ENCODE results near the gene HHAT. TPM values are rescaled to one million over a fixed set of nuclear protein-coding genes. Genes with fewer than 3 reads are reported as not detected.

Gene HHAT
- total RNA-seq, 2 donors from 2014 or later, result 4.5 to 4.6 TPM

- TF ChIP-seq, protein P1, sequence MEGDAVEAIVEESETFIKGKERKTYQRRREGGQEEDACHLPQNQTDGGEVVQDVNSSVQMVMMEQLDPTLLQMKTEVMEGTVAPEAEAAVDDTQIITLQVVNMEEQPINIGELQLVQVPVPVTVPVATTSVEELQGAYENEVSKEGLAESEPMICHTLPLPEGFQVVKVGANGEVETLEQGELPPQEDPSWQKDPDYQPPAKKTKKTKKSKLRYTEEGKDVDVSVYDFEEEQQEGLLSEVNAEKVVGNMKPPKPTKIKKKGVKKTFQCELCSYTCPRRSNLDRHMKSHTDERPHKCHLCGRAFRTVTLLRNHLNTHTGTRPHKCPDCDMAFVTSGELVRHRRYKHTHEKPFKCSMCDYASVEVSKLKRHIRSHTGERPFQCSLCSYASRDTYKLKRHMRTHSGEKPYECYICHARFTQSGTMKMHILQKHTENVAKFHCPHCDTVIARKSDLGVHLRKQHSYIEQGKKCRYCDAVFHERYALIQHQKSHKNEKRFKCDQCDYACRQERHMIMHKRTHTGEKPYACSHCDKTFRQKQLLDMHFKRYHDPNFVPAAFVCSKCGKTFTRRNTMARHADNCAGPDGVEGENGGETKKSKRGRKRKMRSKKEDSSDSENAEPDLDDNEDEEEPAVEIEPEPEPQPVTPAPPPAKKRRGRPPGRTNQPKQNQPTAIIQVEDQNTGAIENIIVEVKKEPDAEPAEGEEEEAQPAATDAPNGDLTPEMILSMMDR (IDR thresholded peaks at IDR 0.05), result no peak
- no peak overlapping the region for H3K4me3 ChIP-seq
Measured at GRCh38 chr1:210477328-210477924, 148.7 kb downstream of the HHAT start.

DNA sequence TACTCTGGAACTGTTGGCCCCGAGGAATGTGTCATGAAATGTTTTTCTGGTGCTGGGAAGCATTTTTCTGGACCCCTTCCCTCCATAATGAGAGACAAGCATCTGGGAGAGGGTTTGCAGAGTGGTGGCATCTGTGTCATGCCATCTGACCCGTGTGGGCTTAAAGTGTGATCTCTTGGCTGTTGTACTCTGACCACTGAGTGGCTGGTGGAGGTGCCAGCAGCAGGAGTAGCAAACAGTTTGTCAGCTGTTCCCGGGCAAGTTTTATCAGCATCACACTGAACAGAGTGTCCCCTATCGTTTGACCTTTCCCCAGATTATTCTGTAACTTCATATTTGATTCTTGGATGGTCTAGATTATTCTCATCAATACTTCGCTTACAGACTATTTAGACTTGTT is 150.1 kb downstream of the HHAT start:
- H3K27me3 ChIP-seq (replicated peaks; ENCODE audit: insufficient read depth), result no peaks in the 10 kb centered on the region
- no peaks in the 10 kb centered on the region for H3K36me3 ChIP-seq
- DNase-seq (ENCODE audit: low spot score), result no peak
- no peak overlapping the region for H3K4me3 ChIP-seq
- H3K27ac ChIP-seq, result no peak overlapping the region
- H3K4me1 ChIP-seq (ENCODE audit: control insufficient read depth in 1 of 2, low read depth in 2 of 2), result no peaks in the 10 kb centered on the region
- ATAC-seq (ENCODE audit: insufficient number of reproducible peaks, low FRiP score, low read depth), result no peak
- no peaks in the 10 kb centered on the region for H3K9me3 ChIP-seq
- TF ChIP-seq, protein P1 (IDR thresholded peaks at IDR 0.05), result no peak

More at GRCh38 chr1:210477328-210477924, 148.7 kb downstream of the HHAT start:
- Histone ChIP-seq H3K27ac (no peak overlapping the region), H3K9me3 (no peaks in the 10 kb centered on the region), H3K36me3 (no peaks in the 10 kb centered on the region), H3K4me1 (ENCODE audit: control insufficient read depth in 1 of 2, low read depth in 2 of 2) (no peaks in the 10 kb centered on the region), H3K27me3 (replicated peaks; ENCODE audit: insufficient read depth) (no peaks in the 10 kb centered on the region)
- DNase-seq (ENCODE audit: low spot score) (no peak), ATAC-seq (ENCODE audit: insufficient number of reproducible peaks, low FRiP score, low read depth) (no peak)

DNA sequence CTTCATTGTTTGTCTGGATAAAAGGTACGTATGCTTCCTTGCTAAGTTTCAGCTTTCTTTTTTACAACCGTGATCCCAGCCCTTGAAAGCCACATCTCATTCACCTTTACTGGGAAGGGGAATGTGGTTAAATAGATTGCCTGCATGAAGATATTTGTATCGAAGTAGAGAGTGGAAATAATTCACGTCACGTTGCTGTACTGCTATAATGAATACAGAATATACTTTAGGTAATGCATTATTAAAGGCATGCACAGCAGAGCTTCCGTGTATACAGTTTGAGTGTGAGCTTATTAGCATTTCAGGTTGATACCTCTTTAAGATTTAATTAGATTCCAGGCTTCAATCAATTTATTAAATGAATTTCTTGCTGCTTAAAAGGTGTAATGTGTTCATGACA is 153.8 kb downstream of the HHAT start:
- Histone ChIP-seq H3K36me3 (no peaks in the 10 kb centered on the region), H3K27me3 (replicated peaks; ENCODE audit: insufficient read depth) (no peaks in the 10 kb centered on the region), H3K27ac (no peak overlapping the region), H3K4me1 (ENCODE audit: control insufficient read depth in 1 of 2, low read depth in 2 of 2) (no peaks in the 10 kb centered on the region), H3K9me3 (no peaks in the 10 kb centered on the region), H3K4me3 (no peak overlapping the region)
- ATAC-seq (ENCODE audit: insufficient number of reproducible peaks, low FRiP score, low read depth) (no peak), DNase-seq (ENCODE audit: low spot score) (no peak)
- TF ChIP-seq, protein P1 (IDR thresholded peaks at IDR 0.05), result no peak

GRCh38 chr1:210482945-210483617 is 154.4 kb downstream of the HHAT start:
- Histone ChIP-seq H3K27ac (no peak overlapping the region), H3K9me3 (no peaks in the 10 kb centered on the region), H3K27me3 (replicated peaks; ENCODE audit: insufficient read depth) (no peaks in the 10 kb centered on the region), H3K4me3 (no peak overlapping the region), H3K4me1 (ENCODE audit: control insufficient read depth in 1 of 2, low read depth in 2 of 2) (no peaks in the 10 kb centered on the region), H3K36me3 (no peaks in the 10 kb centered on the region)
- no peak for ATAC-seq (ENCODE audit: insufficient number of reproducible peaks, low FRiP score, low read depth)
- TF ChIP-seq, protein P1 (IDR thresholded peaks at IDR 0.05), result no peak
- DNase-seq (ENCODE audit: low spot score), result no peak

DNA sequence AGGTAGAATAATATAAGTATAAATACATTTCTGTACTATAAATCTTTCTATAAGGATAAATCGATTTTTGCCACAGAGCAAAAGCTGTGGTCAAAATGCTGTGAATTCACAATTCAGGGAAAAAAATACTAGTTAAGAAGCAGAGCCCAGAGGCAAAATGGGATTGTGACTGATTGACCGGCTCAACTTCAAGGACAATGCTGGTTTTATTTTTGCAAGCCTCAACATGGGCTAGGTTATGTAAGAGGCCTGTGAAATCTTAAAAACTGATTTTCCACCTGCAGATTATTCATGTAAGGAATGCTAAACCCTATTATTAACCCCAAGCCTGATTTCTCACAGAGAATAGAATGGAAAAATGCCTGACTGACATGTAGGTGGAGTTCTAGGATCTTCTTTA is 155.1 kb downstream of the HHAT start:
- TF ChIP-seq, protein P1 (IDR thresholded peaks at IDR 0.05), result no peak
- no peak for DNase-seq (ENCODE audit: low spot score)
- no peaks in the 10 kb centered on the region for H3K36me3 ChIP-seq
- H3K9me3 ChIP-seq, result no peaks in the 10 kb centered on the region
- H3K27ac ChIP-seq, result no peak overlapping the region
- H3K4me1 ChIP-seq (ENCODE audit: control insufficient read depth in 1 of 2, low read depth in 2 of 2), result no peaks in the 10 kb centered on the region
- ATAC-seq (ENCODE audit: insufficient number of reproducible peaks, low FRiP score, low read depth), result no peak
- H3K27me3 ChIP-seq (replicated peaks; ENCODE audit: insufficient read depth), result no peaks in the 10 kb centered on the region
- no peak overlapping the region for H3K4me3 ChIP-seq

Measured in thoracic aorta (tissue), 2 donors.